ENCODE data around the gene ACOX3. TPM values are rescaled to one million over a fixed set of nuclear protein-coding genes. Genes with fewer than 3 reads are reported as not detected.

The ACOX3 gene
- polyA plus RNA-seq, 1 donor (not counting 4 experiments of a cell fraction or from before 2014, with no cell fraction given) = 6.7 TPM

GRCh38 chr4:8323947-8324555 is 116.5 kb downstream of the ACOX3 start:
- H3K27ac ChIP-seq (ENCODE audit: control insufficient read depth, insufficient read depth, low read length) = no peak overlapping the region
- H3K4me1 ChIP-seq (ENCODE audit: control insufficient read depth, extremely low read depth, insufficient read depth, low read length) = peaks cover 29% of the 10 kb centered on the region
- H3K4me3 ChIP-seq (ENCODE audit: control insufficient read depth in 2 of 3, extremely low read depth in 1 of 3, insufficient read depth in 2 of 3, low read depth in 1 of 3, low read length in 3 of 3) = no peak overlapping the region
- no peak for TF ChIP-seq EZH2 (IDR thresholded peaks at IDR 0.05; ENCODE audit: low read length)
- TF ChIP-seq CTCF (optimal IDR thresholded peaks at IDR 0.05 in 1 of 3, IDR thresholded peaks at IDR 0.05 in 1 of 3, conservative IDR thresholded peaks at IDR 0.05 in 1 of 3; ENCODE audit: extremely low read depth in 1 of 3, insufficient read depth in 2 of 3, low read length in 3 of 3) = no peak
- no peak overlapping the region for H2AFZ ChIP-seq (ENCODE audit: control insufficient read depth, low read length)
- H3K36me3 ChIP-seq (ENCODE audit: control insufficient read depth in 2 of 2, extremely low read depth in 1 of 2, insufficient read depth in 2 of 2, low read length in 2 of 2) = no peaks in the 10 kb centered on the region
- no peak overlapping the region for H3K4me2 ChIP-seq (ENCODE audit: control insufficient read depth, extremely low read depth, insufficient read depth, low read depth, low read length)
- DNase-seq (ENCODE audit: low read depth, low spot score) (no peak), FAIRE-seq (no peak)
- H3K79me2 ChIP-seq (ENCODE audit: control insufficient read depth, insufficient read depth, low read length) = no peaks in the 10 kb centered on the region
- no peak overlapping the region for H3K9ac ChIP-seq (ENCODE audit: control insufficient read depth, extremely low read depth, insufficient read depth, low read length)
- H4K20me1 ChIP-seq (ENCODE audit: control insufficient read depth, extremely low read depth, insufficient read depth, low read length) = no peaks in the 10 kb centered on the region
- H3K9me3 ChIP-seq (ENCODE audit: control insufficient read depth, low read depth, low read length) = peaks cover 4% of the 10 kb centered on the region
- dilution Hi-C loops (cut with MboI; ENCODE audit: extremely low pct_ligation_motif_present, low sequenced_read_pairs) = no loop called here
- no peaks in the 10 kb centered on the region for H3K9me1 ChIP-seq (ENCODE audit: control insufficient read depth, extremely low read depth, insufficient read depth, low read length)
- no peaks in the 10 kb centered on the region for H3K27me3 ChIP-seq (ENCODE audit: control insufficient read depth, extremely low read depth, insufficient read depth, low read length)

GRCh38 chr4:8322794-8323704 is 117.5 kb downstream of the ACOX3 start:
- no peak for TF ChIP-seq CTCF (optimal IDR thresholded peaks at IDR 0.05 in 1 of 3, IDR thresholded peaks at IDR 0.05 in 1 of 3, conservative IDR thresholded peaks at IDR 0.05 in 1 of 3; ENCODE audit: extremely low read depth in 1 of 3, insufficient read depth in 2 of 3, low read length in 3 of 3)
- TF ChIP-seq EZH2 (IDR thresholded peaks at IDR 0.05; ENCODE audit: low read length) = no peak
- no peak overlapping the region for H3K4me2 ChIP-seq (ENCODE audit: control insufficient read depth, extremely low read depth, insufficient read depth, low read depth, low read length)
- H3K9ac ChIP-seq (ENCODE audit: control insufficient read depth, extremely low read depth, insufficient read depth, low read length) = no peak overlapping the region
- H3K4me1 ChIP-seq (ENCODE audit: control insufficient read depth, extremely low read depth, insufficient read depth, low read length) = peaks cover 29% of the 10 kb centered on the region
- FAIRE-seq (no peak), DNase-seq (ENCODE audit: low read depth, low spot score) (no peak)
- H3K27me3 ChIP-seq (ENCODE audit: control insufficient read depth, extremely low read depth, insufficient read depth, low read length) = no peaks in the 10 kb centered on the region
- no peak overlapping the region for H3K4me3 ChIP-seq (ENCODE audit: control insufficient read depth in 2 of 3, extremely low read depth in 1 of 3, insufficient read depth in 2 of 3, low read depth in 1 of 3, low read length in 3 of 3)
- no peak overlapping the region for H2AFZ ChIP-seq (ENCODE audit: control insufficient read depth, low read length)
- H3K27ac ChIP-seq (ENCODE audit: control insufficient read depth, insufficient read depth, low read length) = no peak overlapping the region
- peaks cover 4% of the 10 kb centered on the region for H3K9me3 ChIP-seq (ENCODE audit: control insufficient read depth, low read depth, low read length)
- H3K36me3 ChIP-seq (ENCODE audit: control insufficient read depth in 2 of 2, extremely low read depth in 1 of 2, insufficient read depth in 2 of 2, low read length in 2 of 2) = no peaks in the 10 kb centered on the region
- H3K79me2 ChIP-seq (ENCODE audit: control insufficient read depth, insufficient read depth, low read length) = no peaks in the 10 kb centered on the region
- dilution Hi-C loops (cut with MboI; ENCODE audit: extremely low pct_ligation_motif_present, low sequenced_read_pairs) = no loop called here
- no peaks in the 10 kb centered on the region for H3K9me1 ChIP-seq (ENCODE audit: control insufficient read depth, extremely low read depth, insufficient read depth, low read length)
- H4K20me1 ChIP-seq (ENCODE audit: control insufficient read depth, extremely low read depth, insufficient read depth, low read length) = no peaks in the 10 kb centered on the region

All from keratinocyte (primary cell).